Ishikawa (cell line): ENCODE results near the gene IL12RB1.

Experiments used
- CREB1 ChIP-seq: IDR thresholded peaks from 2 replicates; pipeline ENCODE4 v1.6.1; 2012; ENCODE audit warnings: low read depth
- EGR1 ChIP-seq: IDR thresholded peaks from 2 replicates; pipeline ENCODE4 v1.6.1; 2012
- EP300 ChIP-seq: IDR thresholded peaks from 2 replicates; pipeline ENCODE4 v1.6.1; 2012; ENCODE audit warnings: borderline replicate concordance
- FOXM1 ChIP-seq: IDR thresholded peaks from 2 replicates; pipeline ENCODE4 v1.6.1; 2012; ENCODE audit warnings: low read depth, borderline replicate concordance
- MAX ChIP-seq: IDR thresholded peaks from 2 replicates; pipeline ENCODE4 v1.6.1; 2012
- NFIC ChIP-seq: IDR thresholded peaks from 2 replicates; pipeline ENCODE4 v1.6.1; 2012
- RAD21 ChIP-seq: IDR thresholded peaks from 2 replicates; pipeline ENCODE4 v1.6.1; 2012; ENCODE audit warnings: low read depth
- TAF1 ChIP-seq: IDR thresholded peaks from 2 replicates; pipeline ENCODE4 v1.6.1; 2012; ENCODE audit warnings: low read depth, mild to moderate bottlenecking
- TCF12 ChIP-seq: IDR thresholded peaks from 2 replicates; pipeline ENCODE4 v1.6.1; 2012; ENCODE audit warnings: low read depth
- TEAD4 ChIP-seq: IDR thresholded peaks from 2 replicates; pipeline ENCODE4 v1.6.1; 2012
- YY1 ChIP-seq: IDR thresholded peaks from 2 replicates; pipeline ENCODE4 v1.6.1; 2012; ENCODE audit warnings: low read depth
- ZBTB7A ChIP-seq: IDR thresholded peaks from 2 replicates; pipeline ENCODE4 v1.6.1; 2012; ENCODE audit warnings: low read depth
- TF ChIP-seq, protein P1 (sequence below): IDR thresholded peaks from 2 replicates; pipeline ENCODE4 v1.6.1; 2012; ENCODE audit warnings: low read depth, mild to moderate bottlenecking
- TF ChIP-seq, protein P2 (sequence below): IDR thresholded peaks from 2 replicates; pipeline ENCODE4 v1.6.1; 2012

IL12RB1 gene

GRCh38 chr19:18068395-18068794, 18.3 kb downstream of the IL12RB1 start:
- TF ChIP-seq, protein P1, sequence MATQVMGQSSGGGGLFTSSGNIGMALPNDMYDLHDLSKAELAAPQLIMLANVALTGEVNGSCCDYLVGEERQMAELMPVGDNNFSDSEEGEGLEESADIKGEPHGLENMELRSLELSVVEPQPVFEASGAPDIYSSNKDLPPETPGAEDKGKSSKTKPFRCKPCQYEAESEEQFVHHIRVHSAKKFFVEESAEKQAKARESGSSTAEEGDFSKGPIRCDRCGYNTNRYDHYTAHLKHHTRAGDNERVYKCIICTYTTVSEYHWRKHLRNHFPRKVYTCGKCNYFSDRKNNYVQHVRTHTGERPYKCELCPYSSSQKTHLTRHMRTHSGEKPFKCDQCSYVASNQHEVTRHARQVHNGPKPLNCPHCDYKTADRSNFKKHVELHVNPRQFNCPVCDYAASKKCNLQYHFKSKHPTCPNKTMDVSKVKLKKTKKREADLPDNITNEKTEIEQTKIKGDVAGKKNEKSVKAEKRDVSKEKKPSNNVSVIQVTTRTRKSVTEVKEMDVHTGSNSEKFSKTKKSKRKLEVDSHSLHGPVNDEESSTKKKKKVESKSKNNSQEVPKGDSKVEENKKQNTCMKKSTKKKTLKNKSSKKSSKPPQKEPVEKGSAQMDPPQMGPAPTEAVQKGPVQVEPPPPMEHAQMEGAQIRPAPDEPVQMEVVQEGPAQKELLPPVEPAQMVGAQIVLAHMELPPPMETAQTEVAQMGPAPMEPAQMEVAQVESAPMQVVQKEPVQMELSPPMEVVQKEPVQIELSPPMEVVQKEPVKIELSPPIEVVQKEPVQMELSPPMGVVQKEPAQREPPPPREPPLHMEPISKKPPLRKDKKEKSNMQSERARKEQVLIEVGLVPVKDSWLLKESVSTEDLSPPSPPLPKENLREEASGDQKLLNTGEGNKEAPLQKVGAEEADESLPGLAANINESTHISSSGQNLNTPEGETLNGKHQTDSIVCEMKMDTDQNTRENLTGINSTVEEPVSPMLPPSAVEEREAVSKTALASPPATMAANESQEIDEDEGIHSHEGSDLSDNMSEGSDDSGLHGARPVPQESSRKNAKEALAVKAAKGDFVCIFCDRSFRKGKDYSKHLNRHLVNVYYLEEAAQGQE = no peak
- TF ChIP-seq, protein P2, sequence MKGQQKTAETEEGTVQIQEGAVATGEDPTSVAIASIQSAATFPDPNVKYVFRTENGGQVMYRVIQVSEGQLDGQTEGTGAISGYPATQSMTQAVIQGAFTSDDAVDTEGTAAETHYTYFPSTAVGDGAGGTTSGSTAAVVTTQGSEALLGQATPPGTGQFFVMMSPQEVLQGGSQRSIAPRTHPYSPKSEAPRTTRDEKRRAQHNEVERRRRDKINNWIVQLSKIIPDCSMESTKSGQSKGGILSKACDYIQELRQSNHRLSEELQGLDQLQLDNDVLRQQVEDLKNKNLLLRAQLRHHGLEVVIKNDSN = no peak
- TF ChIP-seq NFIC = no peak
- no peak for TF ChIP-seq CREB1
- TF ChIP-seq TAF1 = no peak
- TF ChIP-seq ZBTB7A = no peak
- no peak for TF ChIP-seq EGR1
- TF ChIP-seq YY1 = no peak
- no peak for TF ChIP-seq MAX
- TF ChIP-seq EP300 = no peak
- TF ChIP-seq TEAD4 = no peak
- no peak for TF ChIP-seq RAD21
- TF ChIP-seq TCF12 = no peak

- TF ChIP-seq EP300 (no peak), CREB1 (no peak), TAF1 (no peak)
These were observed 21.6 kb downstream of the IL12RB1 start for GRCh38 chr19:18065173-18065495.

DNA sequence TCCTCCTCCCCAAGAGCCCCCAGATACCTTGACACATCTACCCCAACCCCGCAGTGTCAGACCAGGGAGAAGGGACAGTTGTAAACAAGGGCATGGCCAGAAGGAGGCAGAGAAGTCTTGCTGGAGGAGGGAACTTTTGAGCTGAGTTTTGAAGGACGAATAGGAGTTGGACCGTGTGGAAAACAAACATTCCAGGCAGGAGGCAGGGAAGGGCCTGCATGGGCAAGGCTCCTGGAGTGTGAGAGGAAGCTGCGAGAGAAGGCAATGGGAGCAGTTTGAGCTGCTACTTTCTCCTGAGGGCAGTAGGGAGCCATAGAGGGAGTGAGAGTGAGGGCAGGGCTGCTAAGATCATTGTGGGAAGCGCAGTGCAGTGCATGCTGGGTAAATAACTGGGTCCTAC, 23.3 kb downstream of the IL12RB1 start:
- TF ChIP-seq YY1 (no peak), TAF1 (no peak), RAD21 (no peak), TEAD4 (no peak), MAX (no peak), ZBTB7A (no peak)

- no peak for TF ChIP-seq CREB1
- TF ChIP-seq, protein P1 = no peak
- TF ChIP-seq EGR1 = peak; percentile 28; the same call in 1 of the 2 replicates
These were observed 24.7 kb downstream of the IL12RB1 start for GRCh38 chr19:18062028-18062427.

- no peak for TF ChIP-seq RAD21
- TF ChIP-seq, protein P2 = peak; percentile 86
- TF ChIP-seq NFIC = no peak
These were observed 26.3 kb downstream of the IL12RB1 start for GRCh38 chr19:18060472-18060871.

DNA sequence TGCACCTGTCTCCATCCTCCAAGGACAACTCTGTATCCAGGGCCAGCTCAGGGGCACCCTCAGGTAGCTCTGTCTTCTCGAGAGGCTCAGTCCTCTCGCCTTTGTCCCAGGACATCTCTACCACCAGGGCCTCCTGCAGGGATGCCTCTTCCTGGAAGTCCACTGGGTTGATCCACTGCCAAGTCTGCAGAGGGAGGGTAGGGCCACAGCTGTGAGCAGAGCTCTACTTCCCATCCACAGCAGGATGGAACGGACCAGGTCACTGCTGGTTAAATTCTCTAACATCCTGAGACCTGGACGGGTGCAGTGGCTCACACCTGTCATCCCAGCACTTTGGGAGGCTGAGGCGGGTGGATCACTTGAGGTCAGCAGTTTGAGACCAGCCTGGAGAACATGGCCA, 26.8 kb downstream of the IL12RB1 start:
- TF ChIP-seq NFIC (no peak), FOXM1 (no peak)
- TF ChIP-seq, protein P1 = no peak
- TF ChIP-seq, protein P2 = no peak
